Muscle layer of colon (tissue), 2 donors: Measurements from ENCODE around the gene MYO18A.

Experiments
- H3K27ac ChIP-seq: one replicate; pipeline ENCODE4 v1.7.0; 2013; ENCODE audit warnings: low read depth, mild to moderate bottlenecking, low read length, moderate library complexity
- H3K27me3 ChIP-seq, 2 donors: one replicate each; pipeline ENCODE4 v1.7.0; 2013; ENCODE audit warnings: low read length in 2 of 2, mild to moderate bottlenecking in 2 of 2; ENCODE audit not compliant: insufficient read depth in 2 of 2, control insufficient read depth in 1 of 2
- H3K36me3 ChIP-seq: one replicate; pipeline ENCODE4 v1.7.0; 2013; ENCODE audit warnings: mild to moderate bottlenecking, low read length; ENCODE audit not compliant: insufficient read depth
- H3K4me1 ChIP-seq: one replicate; pipeline ENCODE4 v1.7.0; 2013; ENCODE audit warnings: mild to moderate bottlenecking, low read length; ENCODE audit not compliant: insufficient read depth
- H3K4me3 ChIP-seq, 2 donors: one replicate each; pipeline ENCODE4 v1.7.0; 2013; ENCODE audit warnings: low read length in 2 of 2, low read depth in 1 of 2, mild to moderate bottlenecking in 1 of 2, moderate library complexity in 1 of 2
- H3K9ac ChIP-seq: one replicate; pipeline ENCODE4 v1.7.0; 2013; ENCODE audit warnings: low read length
- H3K9me3 ChIP-seq: one replicate; pipeline ENCODE4 v1.7.0; 2013; ENCODE audit warnings: mild to moderate bottlenecking, low read length
- donor health status: abdominal sarcoma.
- donor health status: Adenocarcinoma of cecum.

MYO18A gene

DNA sequence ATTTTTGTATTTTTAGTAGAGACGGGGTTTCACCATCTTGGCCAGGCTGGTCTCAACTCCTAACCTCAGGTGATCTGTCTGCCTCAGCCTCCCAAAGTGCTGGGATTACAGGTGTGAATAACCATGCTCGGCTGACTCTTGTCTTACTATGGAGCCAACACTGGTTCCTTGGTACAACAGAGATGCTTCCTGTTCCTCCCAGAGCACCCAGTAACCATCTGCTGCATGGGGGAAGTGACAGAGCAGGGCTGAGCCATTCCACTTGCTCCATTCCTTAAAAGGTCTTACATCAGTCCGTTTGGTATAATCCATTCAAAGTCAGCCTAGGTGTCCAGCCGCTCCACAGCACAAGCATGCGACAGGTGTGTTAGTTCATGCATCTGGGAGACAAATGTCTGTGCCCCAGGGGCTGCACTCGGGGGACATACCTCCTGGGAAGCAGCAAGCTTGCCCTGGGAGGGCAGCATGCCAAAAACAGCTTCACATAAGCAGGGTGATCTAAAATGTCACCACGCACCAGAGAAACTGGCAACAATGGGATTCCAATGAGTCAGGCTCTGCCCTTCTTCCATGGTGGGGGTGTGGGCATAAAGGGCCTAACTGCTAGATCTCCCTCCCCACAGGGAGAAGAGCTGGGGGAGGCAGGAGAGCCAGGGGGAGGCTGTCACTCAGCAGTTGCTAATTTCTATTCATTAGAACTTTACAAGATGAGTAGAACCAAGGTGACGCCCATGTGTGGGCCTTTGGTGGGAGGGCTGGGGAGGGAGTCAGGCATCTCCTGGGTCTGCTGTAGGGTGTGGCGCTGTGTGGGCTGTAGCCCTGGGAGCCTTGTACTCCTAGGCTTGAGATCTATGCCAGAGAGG is 101.8 kb downstream of the MYO18A start:
- Histone ChIP-seq H3K9ac (no peak overlapping the region), H3K4me1 (no peaks in the 10 kb centered on the region), H3K27ac (no peak overlapping the region), H3K36me3 (peaks cover 34% of the 10 kb centered on the region), H3K9me3 (no peaks in the 10 kb centered on the region), H3K4me3 (no peak overlapping the region), H3K27me3 (no peaks in the 10 kb centered on the region)

DNA sequence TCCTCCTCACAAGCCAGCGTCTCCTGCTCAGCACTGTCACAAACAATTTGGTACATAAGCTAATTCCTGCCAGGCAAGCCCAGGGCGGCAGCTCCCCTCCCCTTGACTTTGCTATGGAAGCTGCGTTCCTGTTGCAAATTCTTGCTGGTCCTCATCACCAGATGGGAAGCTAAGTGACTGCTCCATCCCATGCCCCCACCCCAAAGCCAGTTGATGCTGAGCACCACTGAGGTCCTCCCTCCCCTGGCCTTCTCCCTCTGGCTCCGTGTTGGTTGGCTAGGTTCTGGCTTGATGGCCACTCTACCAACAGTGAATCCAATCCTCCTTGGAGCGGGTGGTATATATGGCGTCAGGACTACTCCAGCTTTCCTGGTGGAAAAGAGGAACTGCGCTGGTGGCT is 102.9 kb downstream of the MYO18A start:
- H3K27me3 ChIP-seq, result no peaks in the 10 kb centered on the region
- H3K27ac ChIP-seq, result no peak overlapping the region
- no peak overlapping the region for H3K9ac ChIP-seq
- no peak overlapping the region for H3K4me3 ChIP-seq
- peaks cover 28% of the 10 kb centered on the region for H3K36me3 ChIP-seq
- H3K4me1 ChIP-seq, result no peaks in the 10 kb centered on the region
- H3K9me3 ChIP-seq, result no peaks in the 10 kb centered on the region

GRCh38 chr17:29076722-29077121 is 103.5 kb downstream of the MYO18A start:
- peaks cover 22% of the 10 kb centered on the region for H3K36me3 ChIP-seq
- H3K27ac ChIP-seq, result no peak overlapping the region
- H3K9ac ChIP-seq, result no peak overlapping the region
- no peaks in the 10 kb centered on the region for H3K27me3 ChIP-seq
- no peak overlapping the region for H3K4me3 ChIP-seq
- no peaks in the 10 kb centered on the region for H3K9me3 ChIP-seq
- H3K4me1 ChIP-seq, result no peaks in the 10 kb centered on the region

GRCh38 chr17:29076087-29076486 is 104.1 kb downstream of the MYO18A start:
- Histone ChIP-seq H3K4me3 (no peak overlapping the region), H3K27me3 (no peaks in the 10 kb centered on the region), H3K36me3 (peaks cover 16% of the 10 kb centered on the region), H3K27ac (no peak overlapping the region), H3K9me3 (no peaks in the 10 kb centered on the region), H3K9ac (no peak overlapping the region), H3K4me1 (no peaks in the 10 kb centered on the region)

- Histone ChIP-seq H3K27ac (no peak overlapping the region), H3K9me3 (no peaks in the 10 kb centered on the region), H3K27me3 (no peaks in the 10 kb centered on the region), H3K9ac (no peak overlapping the region), H3K36me3 (peaks cover 15% of the 10 kb centered on the region), H3K4me3 (no peak overlapping the region), H3K4me1 (no peaks in the 10 kb centered on the region)
Observed at GRCh38 chr17:29074488-29074887, 105.7 kb downstream of the MYO18A start.

GRCh38 chr17:29073520-29073919 is 106.7 kb downstream of the MYO18A start:
- Histone ChIP-seq H3K4me3 (no peak overlapping the region), H3K9ac (no peak overlapping the region), H3K4me1 (no peaks in the 10 kb centered on the region), H3K27me3 (no peaks in the 10 kb centered on the region), H3K9me3 (no peaks in the 10 kb centered on the region), H3K36me3 (peaks cover 13% of the 10 kb centered on the region), H3K27ac (no peak overlapping the region)

GRCh38 chr17:29073045-29073444 is 107.2 kb downstream of the MYO18A start:
- no peak overlapping the region for H3K4me3 ChIP-seq
- no peaks in the 10 kb centered on the region for H3K27me3 ChIP-seq
- H3K36me3 ChIP-seq, result peaks cover 8% of the 10 kb centered on the region
- H3K4me1 ChIP-seq, result no peaks in the 10 kb centered on the region
- no peaks in the 10 kb centered on the region for H3K9me3 ChIP-seq
- H3K27ac ChIP-seq, result no peak overlapping the region
- no peak overlapping the region for H3K9ac ChIP-seq

DNA sequence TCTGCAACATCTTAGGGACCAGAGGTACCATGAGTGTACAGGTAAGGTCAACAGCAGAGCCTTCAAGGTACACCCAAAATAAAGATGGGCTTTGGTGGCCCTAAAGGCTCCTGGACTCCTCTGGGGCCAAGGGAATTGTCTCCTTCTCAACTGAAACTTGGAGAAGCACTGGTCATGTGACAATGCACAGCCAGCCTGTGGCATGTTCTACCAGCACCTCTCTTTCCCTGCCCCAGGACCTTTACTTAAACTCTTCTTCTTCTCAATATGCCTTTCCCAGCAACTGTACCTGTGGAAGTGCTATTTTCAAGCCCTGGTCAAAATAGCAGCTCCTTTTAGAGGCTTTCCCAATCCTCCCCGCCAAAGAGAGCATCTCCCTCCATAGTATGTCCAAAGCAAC is 108.9 kb downstream of the MYO18A start:
- H3K9me3 ChIP-seq, result no peaks in the 10 kb centered on the region
- H3K36me3 ChIP-seq, result no peaks in the 10 kb centered on the region
- no peak overlapping the region for H3K9ac ChIP-seq
- no peaks in the 10 kb centered on the region for H3K27me3 ChIP-seq
- no peak overlapping the region for H3K27ac ChIP-seq
- H3K4me3 ChIP-seq, result no peak overlapping the region
- H3K4me1 ChIP-seq, result no peaks in the 10 kb centered on the region

DNA sequence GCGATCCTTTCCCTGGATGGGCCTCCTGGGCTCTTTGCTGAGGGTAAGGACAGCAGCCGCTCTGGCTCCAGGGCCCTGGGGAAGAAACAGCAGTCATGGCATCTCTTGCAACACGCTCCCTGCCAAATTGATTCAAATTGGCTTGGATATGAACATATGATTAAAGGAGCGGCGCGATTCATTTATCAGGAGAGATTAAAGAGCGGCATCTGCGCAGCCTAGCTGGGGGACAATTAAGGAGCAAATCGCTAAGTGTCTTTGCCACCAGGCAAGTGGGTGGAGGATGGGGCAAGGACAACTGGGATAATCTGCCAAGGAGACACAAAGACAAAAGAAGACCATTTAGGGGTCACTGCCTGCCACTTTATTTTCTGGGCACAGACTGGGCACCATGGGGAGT is 109.4 kb downstream of the MYO18A start:
- Histone ChIP-seq H3K4me3 (no peak overlapping the region), H3K36me3 (no peaks in the 10 kb centered on the region), H3K27me3 (peaks cover 0 to 4% of the 10 kb centered on the region in 2 donors), H3K9ac (no peak overlapping the region), H3K4me1 (no peaks in the 10 kb centered on the region), H3K27ac (no peak overlapping the region), H3K9me3 (no peaks in the 10 kb centered on the region)

DNA sequence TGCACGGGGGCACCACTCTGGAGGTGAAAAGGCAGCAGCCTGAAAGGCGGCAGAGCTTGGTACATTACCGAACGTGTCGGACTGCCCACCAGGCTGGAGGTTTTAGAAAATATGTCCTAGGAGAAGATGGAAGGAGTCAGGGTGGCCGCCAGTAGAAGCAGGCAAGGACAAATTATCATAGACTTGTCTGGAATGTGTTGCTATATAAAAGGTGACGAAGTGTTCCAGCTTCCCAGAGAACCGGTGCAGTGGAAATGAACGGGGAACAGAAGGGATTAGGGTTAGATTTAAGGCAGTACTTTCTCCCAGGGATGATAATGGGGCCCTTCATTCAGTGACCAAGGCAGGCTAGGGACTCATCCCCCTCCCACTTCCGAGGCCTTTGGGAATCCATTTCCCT is 109.9 kb downstream of the MYO18A start:
- H3K27ac ChIP-seq, result no peak overlapping the region
- H3K36me3 ChIP-seq, result no peaks in the 10 kb centered on the region
- peaks cover 0 to 5% of the 10 kb centered on the region in 2 donors for H3K27me3 ChIP-seq
- no peak overlapping the region for H3K9ac ChIP-seq
- no peaks in the 10 kb centered on the region for H3K9me3 ChIP-seq
- no peaks in the 10 kb centered on the region for H3K4me1 ChIP-seq
- H3K4me3 ChIP-seq, result no peak overlapping the region

- Histone ChIP-seq H3K27me3 (peaks cover 0 to 5% of the 10 kb centered on the region in 2 donors), H3K9ac (no peak overlapping the region), H3K4me1 (no peaks in the 10 kb centered on the region), H3K9me3 (no peaks in the 10 kb centered on the region), H3K36me3 (no peaks in the 10 kb centered on the region), H3K27ac (no peak overlapping the region), H3K4me3 (no peak overlapping the region)
Observed at GRCh38 chr17:29069526-29070041, 110.6 kb downstream of the MYO18A start.

DNA sequence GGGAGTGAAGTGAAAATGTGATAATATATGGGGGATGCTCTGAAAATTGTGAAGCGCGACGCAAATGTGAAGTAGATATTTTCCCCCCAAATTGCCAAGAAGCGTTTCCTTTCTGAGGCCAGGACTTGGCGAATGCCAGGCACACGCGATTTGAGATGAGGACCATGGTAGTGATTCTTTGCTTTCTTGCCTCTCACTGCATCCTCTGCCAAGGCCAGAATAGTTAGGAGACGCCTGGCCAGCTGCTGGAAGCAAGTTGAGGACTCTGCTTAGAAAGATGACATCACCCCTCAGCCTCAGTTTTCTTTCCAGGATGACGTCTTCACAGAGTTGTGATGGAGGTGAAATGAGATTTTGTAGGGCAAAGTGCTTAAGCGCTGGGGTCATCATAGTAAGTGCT is 111.4 kb downstream of the MYO18A start:
- no peak overlapping the region for H3K9ac ChIP-seq

More for the DNA sequence above, 111.4 kb downstream of the MYO18A start:
- H3K4me1 ChIP-seq, result no peaks in the 10 kb centered on the region
- no peaks in the 10 kb centered on the region for H3K9me3 ChIP-seq
- H3K27ac ChIP-seq, result no peak overlapping the region
- no peaks in the 10 kb centered on the region for H3K36me3 ChIP-seq
- H3K4me3 ChIP-seq, result no peak overlapping the region
- peaks cover 0 to 5% of the 10 kb centered on the region in 2 donors for H3K27me3 ChIP-seq
